Left ventricle myocardium superior (tissue), 1 donor: ENCODE results near the gene SLC39A3. TPM values are rescaled to one million over a fixed set of nuclear protein-coding genes. Genes with fewer than 3 reads are reported as not detected.
A peak's percentile ranks its signal among the peaks of the same experiment; 100 is the strongest.

Experiments
- ATAC-seq: fragments of 200-7000 bp; cut with Tn5 transposase; one replicate; pipeline ENCODE4 v1.9.1; 2020; ENCODE audit warnings: mild to moderate bottlenecking, moderate library complexity
- DNase-seq: peaks from one replicate; pipeline ENCODE4 v3.0.0-alpha.2; 2020
- intact Hi-C: fragments of 100-400 bp; cut with micrococcal nuclease; formaldehyde crosslinking; loops from one replicate; pipeline ENCODE4 v1.11.0; 2022
- long read RNA-seq: library from polyadenylated mRNA; unstranded; transcript quantifications from one replicate; pipeline ENCODE4 v2.0.0, GENCODE V29; 2021
- total RNA-seq: library from RNA; stranded (reverse); fragmentation: NEBNext Ultra II Directional; extraction: Animal tissue kit (Norgen Biotek cat#: 25700); gene quantifications from one replicate; pipeline ENCODE4 v1.2.1, GENCODE V29; 2021
- donor health status: DM: no; HTN: yes; CAD: no; lungs with severe emphysema.

SLC39A3 gene
- total RNA-seq = 26.6 TPM
- long read RNA-seq, transcript SLC39A3-201 (3 exons, 1,502 nt) = major isoform, 79 of 89 reads
- long read RNA-seq, partial matches to known transcripts = 9 of 89 reads
- long read RNA-seq, other reads (novel, unspliced or antisense) = 1 of 89 reads

- peak; percentile 97 for DNase-seq
- ATAC-seq = peak; percentile 100
- intact Hi-C loops = no loop called here
Observed at GRCh38 chr19:2739602-2740313, at the start of gene SLC39A3. TSS of gene SLC39A3 (minus strand) at chr19:2740017. CDS start at chr19:2737257, 2,760 bp downstream.

GRCh38 chr19:2788237-2788636 is 48.4 kb upstream of the SLC39A3 start:
- intact Hi-C loops = no loop called here
- ATAC-seq = no peak
- no peak for DNase-seq

- DNase-seq (no peak), ATAC-seq (no peak)
- intact Hi-C loops = no loop called here
Observed at GRCh38 chr19:2787115-2787514, 47.3 kb upstream of the SLC39A3 start.

- intact Hi-C loops = no loop called here
- DNase-seq = peak; percentile 99
- peak; percentile 89 for ATAC-seq
Observed at GRCh38 chr19:2785244-2785997, 45.6 kb upstream of the SLC39A3 start, which contains the start of gene THOP1. TSS of gene THOP1 (plus strand) at chr19:2785503. CDS start at chr19:2785663, 160 bp downstream.

- intact Hi-C loops = no loop called here
- ATAC-seq = no peak
Observed at GRCh38 chr19:2783781-2784145, 43.9 kb upstream of the SLC39A3 start.

GRCh38 chr19:2782936-2783780 is 43.3 kb upstream of the SLC39A3 start, which contains the start of gene SGTA:
TSS of gene SGTA (minus strand) at chr19:2783273. CDS start at chr19:2769068, 14,205 bp downstream.
- intact Hi-C loops = no loop called here
- DNase-seq (peak; percentile 97), ATAC-seq (peak; percentile 86)

More at GRCh38 chr19:2783781-2784145, 43.9 kb upstream of the SLC39A3 start:
- no peak for DNase-seq

- no peak for ATAC-seq
- intact Hi-C loops = no loop called here
Observed at GRCh38 chr19:2782329-2782935, 42.6 kb upstream of the SLC39A3 start.

GRCh38 chr19:2780284-2780683 is 40.5 kb upstream of the SLC39A3 start:
- intact Hi-C loops = no loop called here
- DNase-seq = no peak
- ATAC-seq = no peak

More at GRCh38 chr19:2782329-2782935, 42.6 kb upstream of the SLC39A3 start:
- no peak for DNase-seq

- ATAC-seq (no peak), DNase-seq (no peak)
- intact Hi-C loops = no loop called here
Observed at GRCh38 chr19:2779121-2779740, 39.4 kb upstream of the SLC39A3 start.

GRCh38 chr19:2777952-2778683 is 38.3 kb upstream of the SLC39A3 start:
- ATAC-seq = no peak
- no peak for DNase-seq
- intact Hi-C loops = no loop called here

- DNase-seq (peak; percentile 81), ATAC-seq (peak; percentile 26)
- intact Hi-C loops = no loop called here
Observed at GRCh38 chr19:2775556-2776430, 36.0 kb upstream of the SLC39A3 start.

- no peak for DNase-seq
- intact Hi-C loops = no loop called here
- ATAC-seq = no peak
Observed at GRCh38 chr19:2774953-2775555, 35.2 kb upstream of the SLC39A3 start.

GRCh38 chr19:2774083-2774679 is 34.4 kb upstream of the SLC39A3 start:
- peak; percentile 65 for ATAC-seq
- DNase-seq = peak; percentile 83
- intact Hi-C loops = no loop called here

GRCh38 chr19:2771786-2772674 is 32.2 kb upstream of the SLC39A3 start:
- intact Hi-C loops = no loop called here
- ATAC-seq = peak; percentile 22
- DNase-seq = peak; percentile 64
